ENCODE data around the gene RIBC1. TPM values are rescaled to one million over a fixed set of nuclear protein-coding genes. Genes with fewer than 3 reads are reported as not detected.

RIBC1 gene
- total RNA-seq, 2 donors from 2014 or later, result 2.3 to 3.0 TPM

GRCh38 chrX:53445977-53446376 lies 23.3 kb downstream of the RIBC1 start:
- H3K36me3 ChIP-seq (ENCODE audit: control insufficient read depth, insufficient read depth, low read length), result no peaks in the 10 kb centered on the region
- Mint-ChIP-seq H3K9me3 (peaks cover 50% of the 10 kb centered on the region), H3K27ac (no peak overlapping the region), H3K27me3 (ENCODE audit: insufficient read depth) (no peaks in the 10 kb centered on the region), H3K36me3 (ENCODE audit: low read depth) (no peaks in the 10 kb centered on the region), H3K4me3 (no peak overlapping the region), H3K4me1 (no peaks in the 10 kb centered on the region)
- H3K9me3 ChIP-seq (ENCODE audit: control insufficient read depth, low read length), result no peaks in the 10 kb centered on the region
- H3K27ac ChIP-seq (ENCODE audit: low read depth, low read length), result no peak overlapping the region
- peak; percentile 77 for DNase-seq
- no peak overlapping the region for H3K9ac ChIP-seq (ENCODE audit: extremely low read depth, low read length, poor library complexity, severe bottlenecking)
- WGBS, 2 experiments (ENCODE audit: insufficient coverage in 1 of 2, insufficient read length in 1 of 2), result 10 to 25% methylated on average over 1 to 6 of the region's 6 CpGs
- no peaks in the 10 kb centered on the region for H3K4me1 ChIP-seq (ENCODE audit: control insufficient read depth, insufficient read depth, low read length)
- H3K4me3 ChIP-seq (ENCODE audit: low read length), result no peak overlapping the region
- no peaks in the 10 kb centered on the region for H3K27me3 ChIP-seq (ENCODE audit: control insufficient read depth, insufficient read depth, low read length, poor library complexity, severe bottlenecking)
- peak; percentile 76 for TF ChIP-seq CTCF (conservative IDR thresholded peaks at IDR 0.05)

DNA sequence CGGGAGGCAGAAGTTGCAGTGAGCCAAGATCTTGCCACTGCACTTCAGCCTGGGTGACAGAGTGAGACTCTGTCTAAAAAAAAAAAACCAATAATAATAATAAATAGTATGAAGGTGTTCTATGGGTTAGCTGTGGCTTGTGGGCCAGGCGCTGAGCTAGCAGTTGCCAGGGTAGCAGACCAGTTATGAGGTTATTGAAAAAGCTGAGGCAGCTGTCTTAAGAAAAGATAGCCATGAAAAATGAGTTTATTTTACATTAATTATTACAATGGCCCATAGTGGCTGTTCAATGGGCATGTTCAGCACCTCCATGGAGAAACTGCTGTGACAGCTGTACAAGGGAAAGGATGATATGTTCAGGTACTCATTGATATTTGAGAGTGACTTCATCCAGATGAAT lies 24.8 kb downstream of the RIBC1 start:
- H3K27me3 Mint-ChIP-seq (ENCODE audit: insufficient read depth), result no peaks in the 10 kb centered on the region
- no peak overlapping the region for H3K9ac ChIP-seq (ENCODE audit: extremely low read depth, low read length, poor library complexity, severe bottlenecking)
- WGBS, 2 experiments (ENCODE audit: insufficient coverage in 1 of 2, insufficient read length in 1 of 2), result no CpG with 5 or more reads among the region's 2 CpGs
- H3K9me3 ChIP-seq (ENCODE audit: control insufficient read depth, low read length), result no peaks in the 10 kb centered on the region
- H3K4me1 Mint-ChIP-seq, result no peaks in the 10 kb centered on the region
- no peak for DNase-seq
- no peak overlapping the region for H3K27ac ChIP-seq (ENCODE audit: low read depth, low read length)
- H3K36me3 Mint-ChIP-seq (ENCODE audit: low read depth), result no peaks in the 10 kb centered on the region
- TF ChIP-seq CTCF (conservative IDR thresholded peaks at IDR 0.05), result no peak
- peaks cover 46% of the 10 kb centered on the region for H3K9me3 Mint-ChIP-seq
- no peaks in the 10 kb centered on the region for H3K27me3 ChIP-seq (ENCODE audit: control insufficient read depth, insufficient read depth, low read length, poor library complexity, severe bottlenecking)
- H3K36me3 ChIP-seq (ENCODE audit: control insufficient read depth, insufficient read depth, low read length), result no peaks in the 10 kb centered on the region
- no peak overlapping the region for H3K27ac Mint-ChIP-seq
- no peaks in the 10 kb centered on the region for H3K4me1 ChIP-seq (ENCODE audit: control insufficient read depth, insufficient read depth, low read length)
- H3K4me3 ChIP-seq (ENCODE audit: low read length), result no peak overlapping the region
- H3K4me3 Mint-ChIP-seq, result no peak overlapping the region

DNA sequence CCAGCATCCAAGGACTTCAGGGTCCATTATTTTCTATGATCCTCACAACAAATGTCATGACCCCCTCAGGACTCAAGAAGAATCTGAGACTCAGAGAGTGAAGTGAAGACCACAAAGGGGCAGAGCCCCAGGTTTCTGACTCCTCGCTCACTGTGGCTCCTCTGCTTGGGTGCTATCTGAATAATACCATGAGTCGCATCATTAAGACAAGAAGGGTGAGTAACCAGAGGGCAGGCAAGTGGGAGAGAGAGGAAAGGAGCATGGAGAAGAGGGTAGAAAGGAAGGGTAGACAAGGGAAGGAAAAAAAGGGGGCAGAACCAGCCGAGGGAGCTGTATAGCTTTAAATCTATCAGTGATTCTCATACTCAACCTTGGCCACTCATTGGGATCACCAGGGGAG lies 27.0 kb downstream of the RIBC1 start:
- no peak for TF ChIP-seq CTCF (conservative IDR thresholded peaks at IDR 0.05)
- H3K9me3 ChIP-seq (ENCODE audit: control insufficient read depth, low read length), result no peaks in the 10 kb centered on the region
- no peak overlapping the region for H3K9ac ChIP-seq (ENCODE audit: extremely low read depth, low read length, poor library complexity, severe bottlenecking)
- no peak overlapping the region for H3K4me3 ChIP-seq (ENCODE audit: low read length)
- peaks cover 39% of the 10 kb centered on the region for H3K9me3 Mint-ChIP-seq
- no peaks in the 10 kb centered on the region for H3K4me1 Mint-ChIP-seq
- no peak overlapping the region for H3K27ac Mint-ChIP-seq
- H3K27me3 ChIP-seq (ENCODE audit: control insufficient read depth, insufficient read depth, low read length, poor library complexity, severe bottlenecking), result no peaks in the 10 kb centered on the region
- no peak for DNase-seq
- H3K4me1 ChIP-seq (ENCODE audit: control insufficient read depth, insufficient read depth, low read length), result no peaks in the 10 kb centered on the region
- H3K27me3 Mint-ChIP-seq (ENCODE audit: insufficient read depth), result no peaks in the 10 kb centered on the region
- H3K36me3 Mint-ChIP-seq (ENCODE audit: low read depth), result no peaks in the 10 kb centered on the region
- no peak overlapping the region for H3K27ac ChIP-seq (ENCODE audit: low read depth, low read length)
- no peaks in the 10 kb centered on the region for H3K36me3 ChIP-seq (ENCODE audit: control insufficient read depth, insufficient read depth, low read length)
- no peak overlapping the region for H3K4me3 Mint-ChIP-seq
- WGBS, 2 experiments (ENCODE audit: insufficient coverage in 1 of 2, insufficient read length in 1 of 2), result 90 to 96% methylated on average over 2 to 3 of the region's 3 CpGs
